ENCODE data around the gene DUOX1. TPM values are rescaled to one million over a fixed set of nuclear protein-coding genes. Genes with fewer than 3 reads are reported as not detected.
A peak's percentile ranks its signal among the peaks of the same experiment; 100 is the strongest.

DUOX1 gene
- total RNA-seq, 2 experiments from 2014 or later, result 0.17 TPM

GRCh38 chr15:45118131-45118588 is 11.6 kb upstream of the DUOX1 start:
- intact Hi-C loops (cut with micrococcal nuclease), result loop anchor here (2.0 to 5.0 kb wide), 4 partner anchors 83 to 265 kb away; partner anchors contain the start of gene SORD
- CTCF ChIA-PET, result interaction anchor here (0.6 to 1.7 kb wide), 51 partner anchors 8 to 298 kb away, joined by 3 to 32 read pairs (median 4); partner anchors contain the start of genes DUOX1 and DUOXA1
- Mint-ChIP-seq H3K9me3 (no peaks in the 10 kb centered on the region), H3K27ac (no peak overlapping the region), H3K36me3 (ENCODE audit: low read depth) (no peaks in the 10 kb centered on the region), H3K27me3 (ENCODE audit: low read depth) (peaks cover 60% of the 10 kb centered on the region), H3K4me3 (peak overlapping the region; percentile 50), H3K4me1 (ENCODE audit: low read depth) (peaks cover 32% of the 10 kb centered on the region)
- DNase-seq, result peak; percentile 93

DNA sequence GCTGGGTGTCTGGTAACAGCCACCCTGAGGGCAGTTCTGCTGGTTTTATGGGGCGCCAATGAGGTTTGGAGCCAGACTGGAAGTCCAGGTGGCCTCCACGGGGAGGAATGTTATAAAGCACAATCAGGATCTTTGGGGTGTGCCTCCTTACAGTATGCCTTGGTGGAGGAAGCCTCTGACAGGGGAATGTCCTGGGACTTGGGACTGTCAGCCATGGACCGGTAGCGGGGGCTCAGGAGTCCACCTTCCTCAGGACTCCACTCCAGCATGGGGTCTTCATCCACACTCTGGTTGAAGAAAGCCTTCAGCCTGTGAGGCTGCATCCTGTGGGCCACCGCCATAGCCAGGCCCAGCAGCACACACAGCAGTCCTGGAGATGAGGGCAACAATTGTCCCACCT is 10.8 kb upstream of the DUOX1 start:
- CTCF ChIA-PET, result interaction anchor here (0.8 to 1.7 kb wide), 24 partner anchors 8 to 297 kb away, joined by 3 to 32 read pairs (median 6); partner anchors contain the start of genes DUOX1 and DUOXA1
- no peak for DNase-seq
- H3K4me1 Mint-ChIP-seq (ENCODE audit: low read depth), result peaks cover 23% of the 10 kb centered on the region
- intact Hi-C loops (cut with micrococcal nuclease), result loop anchor here (2.0 to 5.0 kb wide), 4 partner anchors 82 to 266 kb away; partner anchors contain the start of gene SORD
- H3K36me3 Mint-ChIP-seq (ENCODE audit: low read depth), result no peaks in the 10 kb centered on the region
- no peak overlapping the region for H3K4me3 Mint-ChIP-seq
- no peak overlapping the region for H3K27ac Mint-ChIP-seq
- peaks cover 56% of the 10 kb centered on the region for H3K27me3 Mint-ChIP-seq (ENCODE audit: low read depth)
- no peaks in the 10 kb centered on the region for H3K9me3 Mint-ChIP-seq

DNA sequence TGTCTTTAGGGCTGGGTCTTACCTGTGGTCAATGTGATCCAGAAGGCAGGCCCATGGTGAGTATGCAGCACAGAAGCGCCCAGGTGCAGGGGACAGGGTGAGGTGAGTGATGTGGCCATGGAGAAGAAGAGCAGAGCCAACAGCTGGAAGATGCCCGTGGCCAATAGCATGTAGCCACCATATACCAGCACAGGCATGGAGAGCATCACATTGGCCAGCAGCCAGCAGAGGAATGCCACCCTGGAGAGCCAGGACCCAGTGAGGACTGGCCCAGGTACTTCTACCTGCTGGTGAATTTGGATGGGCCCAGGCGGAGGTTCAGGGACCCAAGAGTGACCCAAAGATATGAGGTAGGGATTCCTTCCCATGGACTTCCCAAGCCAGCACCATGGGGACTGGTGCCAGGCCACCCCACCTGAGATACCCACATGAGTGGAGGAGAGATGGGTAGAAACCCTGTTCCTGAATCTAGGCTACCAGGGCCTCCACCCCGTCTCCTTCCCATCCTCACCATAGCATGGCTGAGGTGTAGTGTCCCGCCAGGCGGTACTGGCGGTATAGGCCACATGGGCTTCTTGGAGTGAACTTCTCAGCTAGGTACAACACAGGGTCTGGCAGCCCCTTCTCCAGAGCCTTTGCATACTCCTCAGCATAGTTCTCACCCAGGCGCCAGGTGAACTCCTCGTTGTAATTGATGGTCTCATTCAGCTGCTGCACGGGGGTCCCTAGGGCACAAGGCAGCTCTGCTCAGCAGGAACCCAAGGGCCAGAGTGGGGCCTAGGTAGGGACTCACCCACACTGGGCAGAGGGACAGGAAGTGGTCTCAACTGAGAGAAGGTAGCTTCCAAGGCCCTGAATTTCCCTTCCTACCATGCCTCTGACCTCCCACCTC is 9.5 kb upstream of the DUOX1 start:
- no peaks in the 10 kb centered on the region for H3K36me3 Mint-ChIP-seq (ENCODE audit: low read depth)
- H3K27ac Mint-ChIP-seq, result no peak overlapping the region
- intact Hi-C loops (cut with micrococcal nuclease), result no loop called here
- H3K4me3 Mint-ChIP-seq, result no peak overlapping the region
- peaks cover 16% of the 10 kb centered on the region for H3K4me1 Mint-ChIP-seq (ENCODE audit: low read depth)
- no peaks in the 10 kb centered on the region for H3K9me3 Mint-ChIP-seq
- H3K27me3 Mint-ChIP-seq (ENCODE audit: low read depth), result peaks cover 48% of the 10 kb centered on the region
- no peak for DNase-seq
- CTCF ChIA-PET, result interaction anchor here (0.6 to 1.2 kb wide), 3 partner anchors 22 to 256 kb away, joined by 3 to 5 read pairs (median 3); no protein-coding TSS in a partner anchor

DNA sequence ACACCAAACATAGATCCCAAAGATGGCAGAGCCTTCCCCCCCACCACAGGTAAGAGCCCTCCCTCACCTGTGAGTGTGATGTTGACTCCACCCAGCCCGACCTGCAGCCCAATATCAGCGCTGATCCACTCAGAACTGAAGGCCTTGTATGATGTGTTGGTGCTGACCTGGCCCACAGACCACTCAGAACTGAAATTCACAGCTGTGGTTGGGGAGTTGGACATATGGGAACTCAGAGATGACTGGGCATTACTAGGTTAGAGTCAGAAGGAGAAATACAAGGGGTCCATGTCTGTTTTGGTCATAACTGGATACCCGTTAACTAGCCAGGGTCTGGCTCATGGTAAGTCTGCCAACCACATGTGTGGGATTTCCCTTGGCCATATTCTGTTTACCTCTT is 8.8 kb upstream of the DUOX1 start:
- H3K4me3 Mint-ChIP-seq, result no peak overlapping the region
- H3K27ac Mint-ChIP-seq, result no peak overlapping the region
- intact Hi-C loops (cut with micrococcal nuclease), result no loop called here
- peaks cover 47% of the 10 kb centered on the region for H3K27me3 Mint-ChIP-seq (ENCODE audit: low read depth)
- H3K9me3 Mint-ChIP-seq, result no peaks in the 10 kb centered on the region
- H3K36me3 Mint-ChIP-seq (ENCODE audit: low read depth), result no peaks in the 10 kb centered on the region
- DNase-seq, result no peak
- CTCF ChIA-PET, result interaction anchor here (0.6 to 1.2 kb wide), 7 partner anchors 23 to 588 kb away, joined by 3 to 5 read pairs (median 3); no protein-coding TSS in a partner anchor
- peaks cover 16% of the 10 kb centered on the region for H3K4me1 Mint-ChIP-seq (ENCODE audit: low read depth)

GRCh38 chr15:45121706-45122417 is 7.9 kb upstream of the DUOX1 start:
- Mint-ChIP-seq H3K36me3 (ENCODE audit: low read depth) (no peaks in the 10 kb centered on the region), H3K27ac (no peak overlapping the region), H3K9me3 (no peaks in the 10 kb centered on the region), H3K4me3 (no peak overlapping the region), H3K27me3 (ENCODE audit: low read depth) (peaks cover 46% of the 10 kb centered on the region), H3K4me1 (ENCODE audit: low read depth) (peaks cover 12% of the 10 kb centered on the region)
- intact Hi-C loops (cut with micrococcal nuclease), result no loop called here
- DNase-seq, result no peak
- CTCF ChIA-PET, result interaction anchor here (0.6 to 1.1 kb wide), 4 partner anchors 36 to 587 kb away, joined by 3 read pairs; no protein-coding TSS in a partner anchor

GRCh38 chr15:45122719-45123118 is 7.1 kb upstream of the DUOX1 start:
- intact Hi-C loops (cut with micrococcal nuclease), result no loop called here
- peaks cover 3% of the 10 kb centered on the region for H3K4me1 Mint-ChIP-seq (ENCODE audit: low read depth)
- H3K36me3 Mint-ChIP-seq (ENCODE audit: low read depth), result no peaks in the 10 kb centered on the region
- H3K27ac Mint-ChIP-seq, result no peak overlapping the region
- CTCF ChIA-PET, result interaction anchor here (1.6 kb wide), 1 partner anchor 13 kb away, joined by 4 read pairs; no protein-coding TSS in a partner anchor
- H3K27me3 Mint-ChIP-seq (ENCODE audit: low read depth), result peaks cover 41% of the 10 kb centered on the region
- H3K4me3 Mint-ChIP-seq, result no peak overlapping the region
- H3K9me3 Mint-ChIP-seq, result no peaks in the 10 kb centered on the region
- DNase-seq, result no peak

- H3K27me3 Mint-ChIP-seq (ENCODE audit: low read depth), result peaks cover 41% of the 10 kb centered on the region
Measured at GRCh38 chr15:45123397-45123796, 6.4 kb upstream of the DUOX1 start.

GRCh38 chr15:45126535-45127158 is 3.1 kb upstream of the DUOX1 start:
- CTCF ChIA-PET, result interaction anchor here (0.6 to 2.3 kb wide), 14 partner anchors 9 to 273 kb away, joined by 3 to 32 read pairs (median 4); partner anchors contain the start of gene DUOX2
- intact Hi-C loops (cut with micrococcal nuclease), result loop anchor here (1.0 to 2.0 kb wide), 4 partner anchors 40 to 332 kb away; no protein-coding TSS in a partner anchor
- DNase-seq, result peak; percentile 62
- Mint-ChIP-seq H3K4me1 (ENCODE audit: low read depth) (peaks cover 4% of the 10 kb centered on the region), H3K4me3 (no peak overlapping the region), H3K9me3 (no peaks in the 10 kb centered on the region), H3K36me3 (ENCODE audit: low read depth) (no peaks in the 10 kb centered on the region), H3K27me3 (ENCODE audit: low read depth) (peaks cover 47% of the 10 kb centered on the region), H3K27ac (no peak overlapping the region)

More at GRCh38 chr15:45123397-45123796, 6.4 kb upstream of the DUOX1 start:
- DNase-seq, result no peak
- intact Hi-C loops (cut with micrococcal nuclease), result no loop called here
- no peak overlapping the region for H3K27ac Mint-ChIP-seq
- CTCF ChIA-PET, result interaction anchor here (0.6 to 1.6 kb wide), 3 partner anchors 14 to 150 kb away, joined by 3 to 4 read pairs (median 3); no protein-coding TSS in a partner anchor
- no peaks in the 10 kb centered on the region for H3K4me1 Mint-ChIP-seq (ENCODE audit: low read depth)
- H3K4me3 Mint-ChIP-seq, result no peak overlapping the region
- no peaks in the 10 kb centered on the region for H3K9me3 Mint-ChIP-seq
- H3K36me3 Mint-ChIP-seq (ENCODE audit: low read depth), result no peaks in the 10 kb centered on the region

- CTCF ChIA-PET, result interaction anchor here (4.7 kb wide), 1 partner anchor 11 kb away, joined by 29 read pairs; no protein-coding TSS in a partner anchor
- Mint-ChIP-seq H3K4me3 (no peak overlapping the region), H3K27ac (no peak overlapping the region), H3K36me3 (ENCODE audit: low read depth) (no peaks in the 10 kb centered on the region), H3K27me3 (ENCODE audit: low read depth) (peaks cover 47% of the 10 kb centered on the region), H3K4me1 (ENCODE audit: low read depth) (peaks cover 4% of the 10 kb centered on the region), H3K9me3 (no peaks in the 10 kb centered on the region)
- DNase-seq, result no peak
- intact Hi-C loops (cut with micrococcal nuclease), result no loop called here
Measured at GRCh38 chr15:45128971-45129639, 689 bp upstream of the DUOX1 start.

DNA sequence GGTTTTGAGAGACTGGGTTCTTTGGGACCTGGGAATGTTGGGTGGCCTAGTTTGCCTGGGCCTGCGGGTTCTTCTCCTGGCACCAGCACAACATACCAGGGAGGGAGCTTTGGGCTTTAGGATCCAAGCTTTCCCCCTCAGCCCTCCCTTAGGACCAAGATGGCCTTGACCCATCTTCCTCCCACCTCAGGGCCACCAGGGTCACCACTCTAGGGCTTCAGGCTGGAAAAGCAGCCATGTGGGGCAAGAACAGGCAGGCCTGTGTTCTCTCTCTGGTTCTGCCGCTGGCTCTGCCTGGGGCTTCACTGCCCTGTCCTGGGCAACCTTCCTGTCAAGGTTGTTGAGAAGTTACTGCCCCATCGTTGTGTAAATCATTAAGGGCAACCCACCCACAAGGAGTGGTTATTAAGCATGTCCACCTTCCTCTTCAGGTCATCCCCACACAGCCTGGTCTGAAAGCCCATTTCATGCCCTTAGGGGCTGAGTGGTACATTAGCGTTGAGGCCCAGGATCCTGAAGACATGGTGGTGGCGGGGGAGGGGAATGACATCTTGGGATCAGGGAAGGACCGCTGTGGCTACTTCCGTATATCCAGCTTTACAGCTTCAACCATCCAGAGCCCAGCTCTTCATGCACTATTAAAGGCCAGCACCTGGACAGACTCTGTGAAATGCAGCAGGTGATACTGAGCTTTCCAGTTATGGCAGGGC is 652 bp downstream of the DUOX1 start:
- Mint-ChIP-seq H3K36me3 (ENCODE audit: low read depth) (no peaks in the 10 kb centered on the region), H3K9me3 (no peaks in the 10 kb centered on the region), H3K27me3 (ENCODE audit: low read depth) (peaks cover 49% of the 10 kb centered on the region), H3K4me1 (ENCODE audit: low read depth) (peaks cover 8% of the 10 kb centered on the region), H3K27ac (no peak overlapping the region), H3K4me3 (no peak overlapping the region)
- no peak for DNase-seq
- intact Hi-C loops (cut with micrococcal nuclease), result no loop called here
- CTCF ChIA-PET, result interaction anchor here (1.8 to 4.7 kb wide), 3 partner anchors 12 to 33 kb away, joined by 4 to 29 read pairs (median 6); partner anchors contain the start of genes DUOX2 and DUOXA2
